Natural killer cell treated with Interleukin-12 subunit alpha and Interleukin-12 subunit beta and Interleukin-15 and Interleukin-18, amount 100 ng/mL, for 72 hours (primary cell): Measurements from ENCODE around the gene EVC2. TPM values are rescaled to one million over a fixed set of nuclear protein-coding genes. Genes with fewer than 3 reads are reported as not detected.

ENCODE experiments used
- ATAC-seq, 2 donors: fragments of 150-1000 bp; cut with Tn5 transposase in 1 of 2; sonication (Bioruptor Pico), chemical (Tn5 transposase) in 1 of 2; 2 replicates each; pipeline ENCODE4 v1.10.0; 2021
- DNase-seq: peaks from one replicate; pipeline ENCODE4 v3.0.0; 2022; ENCODE audit warnings: low spot score
- H3K27ac Mint-ChIP-seq, 2 donors: 1 replicate in 1 of 2; 2 replicates in 1 of 2; pipeline ENCODE4 v1.8.0; 2022; ENCODE audit warnings: mixed read lengths in 2 of 2, mild to moderate bottlenecking in 1 of 2, moderate library complexity in 1 of 2
- H3K27me3 Mint-ChIP-seq, 2 donors: 1 replicate in 1 of 2; 2 replicates in 1 of 2; pipeline ENCODE4 v1.8.0; 2022; ENCODE audit warnings: mixed read lengths in 2 of 2
- H3K36me3 Mint-ChIP-seq: one replicate; pipeline ENCODE4 v1.8.0; 2022; ENCODE audit warnings: mixed read lengths
- H3K4me1 Mint-ChIP-seq, 2 donors: 1 replicate in 1 of 2; 2 replicates in 1 of 2; pipeline ENCODE4 v1.8.0; 2022; ENCODE audit warnings: low read depth in 2 of 2, mixed read lengths in 2 of 2, mild to moderate bottlenecking in 1 of 2
- H3K4me3 Mint-ChIP-seq: one replicate; pipeline ENCODE4 v1.8.0; 2022; ENCODE audit warnings: mixed read lengths
- H3K9me3 Mint-ChIP-seq: 2 replicates; pipeline ENCODE4 v1.8.0; 2022; ENCODE audit warnings: mixed read lengths
- total RNA-seq, 2 donors: library from RNA; stranded (reverse); gene quantifications; one replicate each; pipeline ENCODE4 v1.2.3, GENCODE V29; 2022

Gene EVC2
- total RNA-seq, 2 donors from 2014 or later = 0.12 to 4.4 TPM

GRCh38 chr4:5524446-5525299 is 183.7 kb downstream of the EVC2 start:
- Mint-ChIP-seq H3K36me3 (peaks cover 5% of the 10 kb centered on the region), H3K9me3 (peaks cover 9% of the 10 kb centered on the region), H3K4me3 (no peak overlapping the region), H3K27me3 (peaks cover 14 to 19% of the 10 kb centered on the region in 2 donors), H3K4me1 (peaks cover 0 to 6% of the 10 kb centered on the region in 2 donors), H3K27ac (no peak overlapping the region)
- ATAC-seq = no peak
- no peak for DNase-seq

GRCh38 chr4:5517372-5517771 is 191.0 kb downstream of the EVC2 start:
- no peaks in the 10 kb centered on the region for H3K4me1 Mint-ChIP-seq
- no peak overlapping the region for H3K27ac Mint-ChIP-seq
- DNase-seq (no peak), ATAC-seq (no peak)
- H3K36me3 Mint-ChIP-seq = peaks cover 5% of the 10 kb centered on the region
- no peaks in the 10 kb centered on the region for H3K9me3 Mint-ChIP-seq
- H3K27me3 Mint-ChIP-seq = peaks cover 9 to 13% of the 10 kb centered on the region in 2 donors
- no peak overlapping the region for H3K4me3 Mint-ChIP-seq

- no peak for ATAC-seq
- H3K9me3 Mint-ChIP-seq = no peaks in the 10 kb centered on the region
- no peak for DNase-seq
- H3K4me3 Mint-ChIP-seq = no peak overlapping the region
- H3K36me3 Mint-ChIP-seq = no peaks in the 10 kb centered on the region
- H3K27ac Mint-ChIP-seq = no peak overlapping the region
- H3K4me1 Mint-ChIP-seq = no peaks in the 10 kb centered on the region
- H3K27me3 Mint-ChIP-seq = peaks cover 5 to 8% of the 10 kb centered on the region in 2 donors
These were observed 192.7 kb downstream of the EVC2 start for GRCh38 chr4:5515646-5516045.

Other genes with a start within 250 kb of the EVC2 start
- gene EVC, start 2.6 kb upstream of the EVC2 start, total RNA-seq = 1 to 10 TPM in 1 of 2 donors, not detected in 1; 7.2 TPM
- not detected for gene CRMP1, start 184.5 kb upstream of the EVC2 start, total RNA-seq